Hypothalamus (tissue), 51 donors: Measurements from ENCODE around the gene MXI1.
A peak's percentile ranks its signal among the peaks of the same experiment; 100 is the strongest.

ENCODE experiments used
- DNase-seq, 51 donors: peaks; one replicate each; lab custom pipeline; 2025; lab: John Stamatoyannopoulos, UW

The MXI1 gene

DNA sequence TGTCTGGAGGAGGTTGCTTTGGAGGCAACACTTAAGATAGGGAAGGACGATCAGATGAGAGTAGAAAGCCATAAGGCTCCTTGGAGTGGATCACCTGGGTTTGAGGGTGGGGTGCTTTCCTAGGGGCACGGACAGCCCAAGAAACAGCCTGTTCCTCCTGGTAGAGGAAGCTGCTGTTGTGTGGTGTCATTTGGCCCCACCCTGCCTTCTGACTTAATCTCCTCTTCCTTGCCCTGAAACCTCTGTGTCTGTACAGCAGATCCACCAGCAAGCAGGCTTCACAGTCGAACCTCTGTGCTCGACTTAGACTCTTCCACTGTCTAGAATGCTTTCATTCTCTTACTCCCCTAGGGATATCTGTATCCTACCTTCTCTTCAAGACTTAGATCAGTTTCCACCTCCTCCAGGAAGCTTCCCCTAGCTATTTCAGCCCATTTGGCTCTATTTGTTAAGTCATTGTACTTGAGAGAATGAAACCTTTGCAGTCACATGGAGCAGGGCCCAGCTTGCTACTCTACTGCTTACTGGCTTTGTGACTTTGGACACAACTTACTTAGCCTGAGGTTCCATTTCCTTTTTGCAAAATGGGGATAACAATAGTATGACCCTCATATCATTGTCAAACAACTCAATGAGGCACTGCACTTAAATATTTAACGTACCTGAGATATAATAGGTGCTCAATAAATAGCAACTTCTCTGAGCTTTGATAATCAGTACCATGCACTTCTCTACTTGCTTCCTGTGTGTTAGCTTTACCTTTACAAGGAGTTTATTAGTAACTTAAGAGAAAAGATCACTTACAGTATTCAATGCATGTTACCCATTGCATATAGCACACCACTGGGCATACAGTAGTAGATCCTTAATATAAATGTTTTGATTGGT, 5.0 kb downstream of the MXI1 start:
- DNase-seq = peak in 2 of 51 donors; percentile 32 to 46

- peak in 15 of 51 donors; percentile 9 to 63 (median 43) for DNase-seq
Observed at GRCh38 chr10:110214371-110214826, 7.0 kb downstream of the MXI1 start.

DNA sequence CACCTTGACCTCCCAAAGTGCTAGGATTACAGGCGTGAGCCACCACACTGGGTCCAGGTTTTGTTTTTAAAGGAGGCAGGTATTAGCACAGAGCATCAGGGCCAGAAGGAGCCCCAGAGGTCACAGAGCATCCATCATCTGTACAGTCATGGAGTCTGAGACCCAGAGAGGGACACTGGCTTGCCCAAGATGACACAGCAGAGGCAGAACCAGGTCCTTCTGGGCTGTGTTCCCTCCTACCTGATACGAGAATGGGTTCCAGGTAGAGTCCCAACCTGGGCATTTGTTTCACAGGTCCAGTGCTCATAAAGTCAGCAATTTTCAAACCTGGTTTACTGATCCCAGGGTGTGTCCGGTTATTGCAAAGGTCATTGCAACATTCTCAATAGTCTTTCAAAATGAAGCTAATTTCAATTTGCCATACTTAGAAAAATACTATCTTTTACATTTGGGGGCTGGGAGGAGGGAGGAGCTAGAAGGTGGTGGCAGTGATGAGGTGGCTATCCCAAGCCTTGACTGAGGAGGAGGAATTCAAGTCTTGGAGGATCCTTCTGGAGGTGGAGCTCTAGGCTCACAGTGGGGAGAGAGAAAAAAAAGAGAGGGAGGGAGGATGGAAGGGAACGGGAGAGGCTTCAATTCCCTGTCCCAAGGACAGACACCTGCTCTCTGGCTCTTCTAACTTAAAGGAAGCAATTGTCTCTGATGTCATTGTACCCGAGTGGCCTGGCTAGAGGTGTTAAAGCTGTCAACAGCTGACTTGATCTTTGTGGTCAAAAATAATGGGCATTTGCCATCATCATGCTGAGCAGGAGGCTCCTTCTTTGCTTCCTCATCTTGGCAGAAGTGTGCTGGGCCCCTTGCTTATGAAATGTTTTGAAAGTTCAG, 8.1 kb downstream of the MXI1 start:
- no peak for DNase-seq

- no peak for DNase-seq
Observed at GRCh38 chr10:110216240-110216639, 8.8 kb downstream of the MXI1 start.

- no peak for DNase-seq
Observed at GRCh38 chr10:110216942-110217661, 9.7 kb downstream of the MXI1 start.

- no peak for DNase-seq
Observed at GRCh38 chr10:110217662-110218008, 10.2 kb downstream of the MXI1 start.

- no peak for DNase-seq
Observed at GRCh38 chr10:110218632-110219031, 11.2 kb downstream of the MXI1 start.

GRCh38 chr10:110219884-110220283, 12.5 kb downstream of the MXI1 start:
- no peak for DNase-seq

- peak in 34 of 51 donors; percentile 15 to 78 (median 44) for DNase-seq
Observed at GRCh38 chr10:110220398-110220797, 13.0 kb downstream of the MXI1 start.

GRCh38 chr10:110221044-110221720, 13.8 kb downstream of the MXI1 start:
- no peak for DNase-seq

- DNase-seq = peak in 43 of 51 donors; percentile 22 to 85 (median 60)
Observed at GRCh38 chr10:110221721-110222261, 14.4 kb downstream of the MXI1 start.

GRCh38 chr10:110222641-110223297, 15.4 kb downstream of the MXI1 start:
- peak in 1 of 51 donors; percentile 31 for DNase-seq

- DNase-seq = no peak
Observed at GRCh38 chr10:110223298-110223925, 16.0 kb downstream of the MXI1 start.

DNA sequence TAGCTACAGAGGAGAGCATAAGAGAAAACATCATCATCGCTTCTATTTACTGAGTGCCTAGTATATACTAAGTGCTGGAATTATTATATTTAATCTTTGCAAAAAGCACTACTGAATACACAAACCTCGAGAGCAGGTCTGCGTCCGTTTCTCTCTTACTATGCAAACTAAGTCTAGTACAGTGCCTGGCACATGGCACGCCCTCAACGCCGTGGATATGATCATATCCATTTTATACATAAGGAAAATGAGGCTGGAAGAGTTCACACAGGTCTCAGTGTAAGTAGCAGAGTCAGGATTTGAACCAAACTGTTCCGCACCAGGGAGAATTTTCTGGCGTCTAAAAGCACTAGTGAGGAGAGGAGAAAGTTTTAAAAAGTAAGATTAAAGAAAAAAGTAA, 17.6 kb downstream of the MXI1 start:
- DNase-seq = no peak

- DNase-seq = no peak
Observed at GRCh38 chr10:110225441-110225755, 18.0 kb downstream of the MXI1 start.

DNA sequence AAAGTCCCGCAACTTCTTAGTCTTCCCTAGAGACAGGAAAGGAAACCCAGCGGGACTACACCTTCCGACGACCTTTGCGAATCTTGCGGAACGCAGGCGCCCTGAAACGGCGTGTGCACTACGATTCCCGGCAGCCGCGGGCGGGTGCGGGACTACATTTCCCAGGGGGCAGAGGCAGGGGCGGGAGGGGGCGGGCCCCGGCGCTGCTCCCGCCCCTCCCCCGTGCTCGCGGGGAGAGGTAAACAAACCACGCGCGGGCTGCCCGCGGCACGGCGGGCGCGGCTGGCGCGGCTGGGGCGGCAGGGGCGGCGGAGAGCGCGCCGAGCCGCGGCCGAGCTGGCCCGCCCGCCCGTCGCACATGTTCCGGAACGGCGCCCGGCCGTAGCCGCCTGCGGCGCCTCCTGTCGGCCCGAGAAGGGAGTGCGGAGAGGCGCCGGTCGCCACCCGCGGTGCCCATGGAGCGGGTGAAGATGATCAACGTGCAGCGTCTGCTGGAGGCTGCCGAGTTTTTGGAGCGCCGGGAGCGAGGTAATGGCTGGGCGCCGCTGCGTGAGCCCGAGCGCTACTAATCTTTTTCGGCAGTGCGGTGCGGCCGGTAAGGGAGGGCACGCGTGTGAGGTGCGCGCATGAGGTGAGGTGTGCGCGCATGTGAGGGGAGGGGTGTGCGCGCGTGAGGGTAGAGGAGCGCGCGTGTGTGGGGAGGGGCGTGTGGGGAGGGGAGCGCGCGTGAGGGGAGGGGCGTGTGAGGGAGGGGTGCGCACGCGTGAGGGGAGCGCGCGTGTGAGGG, 18.5 kb downstream of the MXI1 start:
- DNase-seq = peak; percentile 56 to 94 (median 87)

GRCh38 chr10:110226543-110226925, 19.1 kb downstream of the MXI1 start:
- peak; percentile 58 to 97 (median 86) for DNase-seq
